Right hindlimb (tissue), 1 donor: ENCODE measurements around the gene CDH3.
"Not testable (repeated sequence)": the region's sequence is repeated elsewhere in the genome, so short reads cannot be mapped to it uniquely, and the experiment has no call there.

Experiments
- DNase-seq: peaks from one replicate; pipeline ENCODE4 v3.0.0-alpha.2; 2018

The CDH3 gene

DNA sequence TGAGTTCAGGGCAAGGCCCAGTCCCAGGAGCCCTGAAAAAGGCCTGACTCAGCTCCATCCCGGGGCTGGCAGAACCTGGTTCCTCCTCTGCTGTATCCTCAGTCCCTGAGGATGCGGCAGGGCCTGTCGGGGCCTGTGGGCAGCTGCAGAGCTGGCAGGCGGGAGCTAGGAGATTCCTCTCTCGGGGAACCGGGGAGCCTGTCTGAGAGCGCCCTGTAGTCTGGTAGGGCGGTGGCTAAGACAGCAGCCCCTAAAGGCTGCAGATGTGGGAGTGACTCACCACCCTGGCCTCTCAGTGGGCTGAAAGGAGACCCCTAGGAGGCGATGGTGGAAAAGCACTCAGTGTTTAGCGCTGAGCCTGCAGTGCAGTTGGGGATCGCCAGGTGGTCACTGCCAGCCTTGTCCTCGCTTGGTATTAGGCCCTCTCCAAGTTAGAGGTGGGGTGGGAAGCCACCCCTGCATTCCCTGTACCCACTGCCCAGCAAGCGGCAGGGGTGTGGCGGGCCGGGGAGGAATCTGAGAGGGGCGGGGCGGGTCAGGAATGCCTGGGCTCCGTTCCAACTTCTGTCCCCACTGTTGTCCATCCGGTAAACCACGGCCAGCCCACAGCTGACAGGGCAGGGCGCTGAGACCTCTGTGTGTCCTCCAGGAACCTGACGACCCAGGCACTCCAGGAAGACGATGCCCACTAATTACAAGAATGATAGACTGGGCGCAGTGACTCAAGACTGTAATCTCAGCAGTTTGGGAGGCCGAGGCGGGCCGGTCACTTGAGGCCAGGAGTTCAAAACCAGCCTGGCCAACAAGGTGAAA, 62.4 kb downstream of the CDH3 start:
- peak; percentile 60 for DNase-seq

DNA sequence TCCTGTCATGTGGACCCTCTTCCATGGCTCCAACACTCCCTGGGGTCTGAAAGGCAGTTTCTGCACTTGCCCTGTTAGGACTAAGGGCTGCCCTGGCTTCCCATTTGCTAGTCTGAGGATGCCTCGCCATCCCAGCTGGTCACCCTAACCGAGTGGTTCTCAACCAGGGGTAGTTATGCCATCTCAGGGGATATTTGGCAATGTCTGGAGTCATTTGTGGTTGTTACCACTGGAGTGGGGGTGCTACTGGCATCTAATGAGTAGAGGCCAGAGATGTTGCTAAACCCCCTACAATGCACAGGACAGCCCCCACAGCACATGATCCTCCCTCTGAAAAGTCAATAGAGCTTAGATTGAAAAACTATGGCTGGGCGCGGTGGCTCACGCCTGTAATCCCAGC, 65.1 kb downstream of the CDH3 start:
- DNase-seq = no peak

DNA sequence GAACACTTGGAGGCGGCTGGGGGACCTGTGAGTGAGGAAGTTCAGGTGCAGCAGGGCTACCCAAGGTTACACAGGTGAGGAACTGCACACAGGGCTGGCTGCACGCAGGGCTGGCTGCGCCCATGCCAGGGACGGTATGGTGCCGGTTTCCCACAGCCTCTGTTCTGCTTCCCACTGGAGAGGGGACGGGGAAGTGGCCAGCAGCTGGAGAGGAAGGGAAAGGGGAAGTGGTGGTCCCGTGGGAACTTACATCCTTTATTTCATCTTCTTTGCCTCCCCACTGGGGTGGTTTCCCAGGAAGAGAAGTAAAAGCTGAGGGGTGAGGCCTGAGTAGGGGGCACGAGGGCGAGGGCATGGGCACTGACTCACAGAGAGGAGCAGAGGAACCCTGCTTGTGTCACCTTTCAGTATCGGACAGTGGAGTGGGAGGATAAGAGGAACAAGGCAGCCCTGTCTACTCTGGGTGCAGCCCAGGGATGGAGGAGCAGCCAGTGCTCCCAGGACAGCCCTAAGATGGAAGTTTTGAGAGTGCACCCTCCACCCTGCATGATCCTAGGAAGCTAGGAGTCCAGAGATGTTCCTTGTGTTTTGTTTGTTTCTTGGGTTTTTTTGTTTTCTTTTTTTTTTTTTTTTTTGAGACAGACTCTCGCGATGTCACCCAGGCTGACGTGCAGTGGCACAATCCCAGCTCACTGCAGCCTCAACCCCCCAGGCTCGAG, 66.5 kb downstream of the CDH3 start:
- DNase-seq = no peak

DNA sequence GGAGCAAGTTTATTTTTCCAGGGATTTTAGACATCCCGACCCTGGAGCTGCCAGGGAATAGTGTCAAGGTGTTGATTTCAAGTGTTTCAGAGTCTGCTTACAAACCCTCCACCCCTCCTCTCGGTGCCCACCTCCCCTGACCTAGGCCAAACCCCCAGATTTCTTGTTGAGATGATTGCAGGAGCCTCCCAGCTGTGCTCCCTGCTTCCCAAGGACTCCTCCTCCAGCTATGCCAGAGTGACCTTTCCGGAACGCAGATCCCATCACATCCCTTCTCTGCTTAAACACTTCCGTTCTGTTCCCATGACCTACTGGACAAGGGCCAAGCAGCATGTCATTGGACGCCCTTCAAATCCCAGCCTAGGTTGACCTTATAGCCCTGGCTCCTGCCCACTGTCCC, 68.3 kb downstream of the CDH3 start:
- no peak for DNase-seq

DNA sequence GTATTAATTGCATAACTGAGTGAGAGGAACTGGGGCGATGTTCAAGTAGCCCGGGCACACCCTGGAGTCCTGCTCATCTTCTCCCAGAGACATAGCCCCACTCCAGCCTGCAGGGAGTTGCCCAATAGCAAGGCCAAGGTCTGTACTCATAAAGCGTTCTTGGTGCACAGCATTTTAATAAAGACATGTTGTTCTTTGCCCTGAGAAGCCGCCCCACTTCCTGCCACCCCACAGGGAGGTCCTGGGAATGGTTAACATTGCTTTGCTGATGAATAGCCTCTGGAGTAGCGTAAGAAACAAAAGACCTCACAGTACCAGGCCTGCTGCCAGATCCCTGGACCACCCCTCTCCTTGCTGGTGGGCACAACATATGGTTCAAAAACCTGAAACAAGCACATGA, 70.4 kb downstream of the CDH3 start:
- no peak for DNase-seq

DNA sequence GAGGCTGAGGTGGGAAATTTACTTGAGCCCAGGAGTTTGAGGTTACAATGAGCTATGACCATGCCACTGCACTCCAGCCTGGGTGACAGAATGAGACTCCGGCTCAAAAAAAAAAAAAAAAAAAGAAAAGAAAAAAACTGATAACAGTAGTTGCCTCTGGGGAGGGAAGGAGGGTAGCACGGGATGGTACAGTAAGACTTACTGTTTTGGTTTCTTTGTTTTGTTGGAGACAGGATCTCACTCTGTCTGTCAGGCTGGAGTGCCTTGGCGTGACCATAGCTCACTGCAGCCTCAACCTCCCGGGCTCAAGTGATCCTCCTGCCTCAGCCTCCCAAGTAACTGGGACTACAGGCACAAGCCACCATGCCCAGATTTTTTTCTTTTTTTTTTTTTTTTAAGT, 71.4 kb downstream of the CDH3 start:
- DNase-seq = not testable (repeated sequence)

DNA sequence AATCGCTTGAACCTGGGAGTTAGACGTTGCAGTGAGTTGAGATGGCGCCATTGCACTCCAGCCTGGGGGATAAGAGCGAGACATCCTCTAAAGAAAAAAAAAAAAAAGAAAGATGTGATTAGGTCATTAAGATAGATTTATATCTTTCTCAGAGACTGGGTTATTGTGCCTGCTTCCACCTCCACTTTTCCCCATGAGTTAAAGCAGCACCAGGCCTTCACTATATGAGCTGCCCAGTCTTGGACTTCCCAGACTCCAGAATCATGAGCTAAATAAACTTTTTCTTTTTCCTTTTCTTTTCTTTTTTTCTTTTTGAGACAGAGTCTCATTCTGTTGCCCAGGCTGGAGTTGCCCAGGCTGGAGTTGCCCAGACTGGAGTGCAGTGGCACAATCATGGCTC, 72.6 kb downstream of the CDH3 start:
- DNase-seq = no peak

DNA sequence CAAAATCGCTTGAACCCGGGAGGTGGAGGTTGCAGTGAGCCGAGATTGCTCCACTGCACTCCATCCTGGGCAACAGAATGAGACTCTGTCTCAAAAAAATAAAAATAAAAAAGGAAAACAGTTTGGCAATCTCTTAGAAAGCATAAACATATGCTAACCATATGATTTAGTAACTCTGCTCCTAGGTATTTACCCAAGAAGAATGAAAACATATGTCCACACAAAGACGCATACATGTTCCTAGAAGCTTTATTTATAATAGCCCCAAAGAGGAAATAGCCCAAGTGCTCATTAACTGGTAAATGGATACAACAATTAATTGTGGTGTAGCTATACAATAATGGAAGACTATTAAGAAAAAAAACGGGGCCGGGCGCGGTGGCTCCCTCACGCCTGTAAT, 73.5 kb downstream of the CDH3 start:
- no peak for DNase-seq

DNA sequence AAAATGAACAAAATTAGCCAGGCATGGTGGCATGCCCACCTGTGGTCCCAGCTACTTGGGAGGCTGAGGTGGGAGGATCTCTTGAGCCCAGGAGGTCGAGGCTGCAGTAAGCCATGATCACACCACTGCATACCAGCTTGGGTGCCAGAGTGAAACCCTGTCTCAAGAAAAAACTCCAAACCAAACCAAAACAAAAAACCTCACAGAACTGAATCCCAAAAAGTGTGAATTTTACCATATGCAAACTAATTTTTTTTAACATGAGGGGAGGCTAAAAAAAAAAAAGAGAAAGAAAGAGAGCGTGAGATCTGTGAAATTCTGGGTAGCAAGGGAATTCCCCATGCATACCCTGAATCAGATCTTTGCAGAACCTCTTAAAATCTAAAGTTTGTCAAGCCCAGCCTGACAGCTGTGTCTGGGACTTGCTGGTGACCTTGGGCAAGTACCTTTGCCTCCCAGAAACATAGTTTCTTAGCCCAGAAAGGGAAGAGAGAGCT, 74.9 kb downstream of the CDH3 start:
- no peak for DNase-seq

DNA sequence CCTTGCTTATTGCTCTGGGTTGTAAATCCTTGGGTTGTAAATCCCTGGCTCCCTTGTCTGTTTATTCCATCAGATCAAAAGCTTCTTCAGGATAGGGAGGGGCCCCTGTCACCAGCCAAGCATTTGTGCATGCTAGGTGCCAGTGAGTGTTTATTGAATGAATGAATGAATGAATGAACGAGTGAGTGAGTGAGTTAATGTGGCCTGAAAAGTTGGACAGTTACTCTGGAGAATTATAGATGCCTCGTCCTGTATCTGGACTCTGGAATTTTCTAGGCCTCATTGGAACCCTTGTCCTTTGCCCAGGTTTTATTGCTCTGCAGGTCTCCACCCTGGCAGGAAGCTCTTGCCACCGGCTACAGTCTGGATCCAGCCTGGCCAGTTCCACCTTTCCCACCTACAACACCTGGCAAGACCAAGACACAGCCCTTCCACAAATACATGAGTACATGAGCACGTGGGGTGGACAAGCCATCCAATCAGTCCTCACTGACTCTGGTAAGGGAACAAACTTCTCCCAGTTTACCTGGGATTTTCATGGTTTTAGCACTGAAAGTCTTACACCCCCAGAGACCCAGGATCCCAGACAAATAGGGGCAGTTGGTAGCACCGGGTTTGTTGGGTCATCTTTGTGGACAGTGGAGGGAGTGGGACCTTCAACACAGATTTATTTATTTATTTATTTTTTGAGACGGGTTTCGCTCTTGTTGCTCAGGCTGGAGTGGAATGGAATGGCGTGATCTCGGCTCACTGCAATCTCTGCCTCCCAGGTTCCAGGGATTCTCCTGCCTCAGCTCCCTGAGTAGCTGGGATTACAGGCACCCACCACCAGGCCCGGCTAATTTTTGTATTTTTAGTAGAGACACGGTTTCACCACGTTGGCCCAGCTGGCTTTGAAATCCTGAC, 77.3 kb downstream of the CDH3 start:
- DNase-seq = no peak

DNA sequence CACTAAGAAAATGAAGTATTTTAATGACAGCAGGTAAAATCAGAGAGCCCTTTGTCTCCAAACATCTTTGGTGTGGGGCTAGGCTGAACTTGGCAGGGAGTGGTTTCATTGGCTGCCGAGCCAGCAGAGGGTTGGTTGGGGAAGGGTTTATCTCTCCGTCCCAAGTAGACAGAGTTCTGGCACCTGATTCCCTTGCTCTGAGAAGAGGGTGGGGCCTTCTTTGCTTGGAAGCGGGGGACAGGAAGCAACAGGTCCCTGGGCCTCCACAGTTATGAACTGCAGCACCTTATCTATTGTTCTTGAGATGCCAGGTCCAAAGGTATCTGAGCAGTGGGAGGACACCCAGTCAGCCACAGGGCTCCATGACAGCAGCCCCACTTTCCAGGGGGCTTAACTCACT, 79.7 kb downstream of the CDH3 start:
- no peak for DNase-seq

DNA sequence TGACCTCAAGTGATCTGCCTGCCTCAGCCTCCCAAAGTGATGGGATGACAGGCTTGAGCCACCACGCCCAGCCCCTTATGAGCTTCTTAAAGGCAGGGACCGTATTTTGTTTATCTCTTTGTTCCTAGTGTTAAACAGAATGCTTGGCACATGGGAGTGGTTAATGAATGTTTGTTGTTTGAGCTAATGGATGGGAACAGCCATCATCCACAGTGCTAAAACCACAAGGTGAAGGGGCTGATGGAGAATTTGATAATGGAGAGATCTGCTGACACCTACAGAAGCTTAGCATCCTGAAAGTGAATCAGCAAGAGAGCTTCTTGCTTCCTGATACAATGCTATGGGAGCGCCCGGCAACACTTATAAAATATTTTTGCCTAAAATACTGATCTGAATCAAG, 83.4 kb downstream of the CDH3 start:
- DNase-seq = no peak

DNA sequence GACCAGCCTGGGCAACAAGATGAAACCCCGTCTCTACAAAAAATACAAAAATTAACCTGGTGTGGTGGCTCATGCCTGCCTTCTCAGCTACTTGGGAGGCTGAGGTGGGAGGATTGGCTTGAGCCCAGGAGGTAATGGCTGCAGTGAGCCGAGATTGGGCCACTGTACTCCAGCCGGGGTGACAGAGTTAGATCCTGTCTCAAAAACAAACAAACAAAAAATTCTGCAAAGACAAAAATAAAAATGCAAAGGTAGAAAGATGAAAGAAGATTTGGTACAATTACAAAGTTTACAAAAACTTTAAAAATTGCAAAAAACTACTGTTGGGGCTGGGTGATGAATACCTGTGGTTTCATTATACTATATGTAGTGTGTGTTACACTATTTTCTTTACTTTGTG, 86.5 kb downstream of the CDH3 start:
- no peak for DNase-seq

DNA sequence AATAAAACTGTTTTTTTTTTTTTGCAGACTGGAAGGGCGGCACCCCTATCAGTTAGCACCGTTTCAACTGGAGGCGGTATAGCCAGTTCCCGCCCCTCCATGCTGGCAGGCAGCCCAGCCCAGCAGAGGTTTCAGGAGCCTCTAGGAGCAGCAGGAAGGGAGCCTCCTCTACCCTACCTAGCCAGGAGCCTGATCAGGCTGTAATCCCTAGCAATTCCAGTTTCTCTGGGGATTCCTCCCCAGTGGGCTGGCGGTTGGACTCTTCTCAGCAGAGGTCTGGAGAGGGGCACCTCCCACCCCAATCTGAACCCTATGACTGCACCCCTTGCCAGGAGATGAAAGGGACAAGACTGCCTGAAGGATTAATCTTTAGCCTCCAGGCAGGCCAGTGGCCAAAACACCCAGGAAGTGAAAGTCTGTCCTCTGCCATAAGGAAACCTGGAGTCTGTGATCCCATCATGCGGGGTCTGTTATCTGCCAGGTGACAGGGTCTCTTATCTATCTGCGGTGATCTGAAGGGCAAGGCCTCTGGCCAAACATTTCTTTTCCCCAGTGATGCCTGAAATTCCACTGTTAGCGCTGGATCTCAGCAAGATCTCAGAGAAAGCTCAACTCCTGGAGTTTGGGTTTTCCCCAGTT, 87.1 kb downstream of the CDH3 start:
- DNase-seq = no peak

DNA sequence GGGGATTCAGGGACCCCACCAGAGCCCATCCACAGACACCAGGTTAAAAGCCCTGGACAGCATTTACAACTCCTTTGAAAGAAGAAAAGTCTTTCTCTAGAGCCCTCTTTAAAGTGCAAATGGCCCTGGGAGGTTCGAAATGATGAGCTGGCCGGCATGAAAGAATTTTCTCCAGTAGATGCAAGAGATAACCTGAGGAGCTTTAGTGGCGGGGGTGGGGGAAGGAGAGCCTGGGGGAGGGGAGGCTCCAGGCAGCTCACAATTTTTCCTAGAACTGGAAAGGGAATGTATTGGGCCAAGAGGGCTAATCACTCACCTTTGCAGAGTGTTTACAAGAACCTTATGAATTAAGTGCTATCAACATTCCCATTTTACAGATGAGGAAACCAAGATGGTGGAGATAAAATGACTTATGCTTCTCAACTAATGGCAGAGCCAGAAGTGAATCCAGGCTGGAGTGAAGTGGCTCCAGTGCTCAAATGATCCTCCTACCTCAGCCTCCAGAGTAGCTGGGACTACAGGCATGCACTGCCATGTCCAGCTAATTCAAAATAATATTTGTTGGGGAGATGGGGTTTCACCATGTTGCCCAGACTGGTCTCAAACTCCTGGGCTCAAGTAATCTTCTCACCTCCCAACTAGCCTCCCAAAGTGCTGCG, 87.8 kb downstream of the CDH3 start:
- no peak for DNase-seq

DNA sequence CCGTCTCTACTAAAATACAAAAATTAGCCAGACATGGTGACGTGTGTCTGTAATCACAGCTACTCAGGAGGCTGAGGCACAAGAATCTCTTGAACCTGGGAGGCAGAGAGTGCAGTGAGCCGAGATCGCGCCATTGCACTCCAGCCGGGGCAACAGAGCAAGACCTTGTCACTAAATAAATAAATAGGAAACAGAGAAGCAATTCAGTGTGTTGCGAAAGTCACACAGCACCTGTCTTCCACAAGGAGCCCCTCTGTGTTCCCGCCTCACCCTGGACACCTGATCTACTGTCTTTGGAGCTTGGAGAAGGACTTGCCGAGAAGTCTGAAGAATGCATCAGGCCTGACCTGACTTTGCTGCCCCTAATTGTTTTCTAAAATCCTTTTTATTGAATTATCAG, 88.5 kb downstream of the CDH3 start:
- no peak for DNase-seq

DNA sequence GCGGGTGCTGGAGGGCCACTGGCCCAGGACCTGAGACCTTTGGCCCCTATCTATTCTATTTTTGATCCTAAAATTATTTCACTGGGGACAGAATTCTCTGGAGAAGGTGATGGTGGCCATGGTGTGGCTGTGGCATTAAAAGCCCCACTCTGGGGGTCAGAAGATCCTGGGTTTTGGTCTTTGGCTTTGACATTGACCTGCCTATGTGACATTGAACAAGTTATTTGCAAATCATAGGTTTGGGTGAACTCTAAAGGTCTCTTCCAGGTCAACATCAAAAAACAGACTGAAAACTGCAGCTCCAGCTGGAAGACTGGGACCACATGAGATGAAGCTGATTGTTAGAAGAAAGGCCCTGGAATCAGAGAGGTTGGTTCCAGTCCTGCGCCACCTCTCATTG, 89.7 kb downstream of the CDH3 start:
- DNase-seq = no peak

DNA sequence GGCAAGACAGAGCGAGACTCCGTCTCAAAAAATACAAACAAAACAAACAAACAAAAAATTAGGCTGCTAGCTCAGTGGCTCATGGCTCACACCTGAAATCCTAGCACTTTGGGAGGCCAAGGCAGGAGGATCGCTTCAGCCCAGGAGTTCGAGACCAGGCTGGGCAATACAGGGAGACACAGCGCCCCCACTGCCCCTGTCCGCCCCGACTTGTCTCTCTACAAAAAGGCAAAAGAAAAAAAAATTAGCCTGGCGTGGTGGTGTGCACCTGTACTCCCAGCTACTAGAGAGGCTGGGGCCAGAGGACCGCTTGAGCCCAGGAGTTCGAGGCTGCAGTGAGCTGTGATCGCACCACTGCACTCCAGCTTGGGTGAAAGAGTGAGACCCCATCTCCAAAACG, 91.5 kb downstream of the CDH3 start:
- no peak for DNase-seq

DNA sequence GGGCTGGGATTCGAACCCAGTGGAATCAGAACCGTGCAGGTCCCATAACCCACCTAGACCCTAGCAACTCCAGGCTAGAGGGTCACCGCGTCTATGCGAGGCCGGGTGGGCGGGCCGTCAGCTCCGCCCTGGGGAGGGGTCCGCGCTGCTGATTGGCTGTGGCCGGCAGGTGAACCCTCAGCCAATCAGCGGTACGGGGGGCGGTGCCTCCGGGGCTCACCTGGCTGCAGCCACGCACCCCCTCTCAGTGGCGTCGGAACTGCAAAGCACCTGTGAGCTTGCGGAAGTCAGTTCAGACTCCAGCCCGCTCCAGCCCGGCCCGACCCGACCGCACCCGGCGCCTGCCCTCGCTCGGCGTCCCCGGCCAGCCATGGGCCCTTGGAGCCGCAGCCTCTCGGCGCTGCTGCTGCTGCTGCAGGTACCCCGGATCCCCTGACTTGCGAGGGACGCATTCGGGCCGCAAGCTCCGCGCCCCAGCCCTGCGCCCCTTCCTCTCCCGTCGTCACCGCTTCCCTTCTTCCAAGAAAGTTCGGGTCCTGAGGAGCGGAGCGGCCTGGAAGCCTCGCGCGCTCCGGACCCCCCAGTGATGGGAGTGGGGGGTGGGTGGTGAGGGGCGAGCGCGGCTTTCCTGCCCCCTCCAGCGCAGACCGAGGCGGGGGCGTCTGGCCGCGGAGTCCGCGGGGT, 92.1 kb downstream of the CDH3 start, which contains the start of gene CDH1:
TSS of gene CDH1 (plus strand) at position 247 of the 684 bp plus-strand sequence. CDS start at position 371, 124 bp downstream.
- DNase-seq = no peak

DNA sequence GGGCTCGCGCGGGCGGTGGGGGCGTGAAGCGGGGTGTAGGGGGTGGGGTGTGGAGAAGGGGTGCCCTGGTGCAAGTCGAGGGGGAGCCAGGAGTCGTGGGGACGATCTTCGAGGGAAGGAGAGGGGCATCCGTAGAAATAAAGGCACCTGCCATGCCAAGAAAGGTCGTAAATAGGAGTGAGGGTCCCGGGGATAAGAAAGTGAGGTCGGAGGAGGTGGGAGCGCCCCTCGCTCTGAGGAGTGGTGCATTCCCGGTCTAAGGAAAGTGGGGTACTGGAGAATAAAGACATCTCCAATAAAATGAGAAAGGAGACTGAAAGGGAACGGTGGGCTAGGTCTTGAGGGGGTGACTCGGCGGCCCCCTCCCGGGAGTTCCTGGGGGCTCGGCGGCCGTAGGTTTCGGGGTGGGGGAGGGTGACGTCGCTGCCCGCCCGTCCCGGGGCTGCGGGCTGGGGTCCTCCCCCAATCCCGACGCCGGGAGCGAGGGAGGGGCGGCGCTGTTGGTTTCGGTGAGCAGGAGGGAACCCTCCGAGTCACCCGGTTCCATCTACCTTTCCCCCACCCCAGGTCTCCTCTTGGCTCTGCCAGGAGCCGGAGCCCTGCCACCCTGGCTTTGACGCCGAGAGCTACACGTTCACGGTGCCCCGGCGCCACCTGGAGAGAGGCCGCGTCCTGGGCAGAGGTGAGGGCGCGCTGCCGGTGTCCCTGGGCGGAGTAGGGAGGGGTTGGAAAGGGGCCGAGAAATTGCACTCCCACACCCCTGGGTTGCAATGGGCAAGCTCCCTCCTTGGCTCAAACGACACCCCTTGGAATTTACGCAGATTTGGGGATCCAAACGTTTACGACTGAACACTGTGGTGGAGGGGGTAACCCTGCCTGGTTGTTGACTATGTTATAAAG, 92.9 kb downstream of the CDH3 start:
- no peak for DNase-seq
